Keratinocyte (primary cell): ENCODE results near the gene AIMP1. TPM values are rescaled to one million over a fixed set of nuclear protein-coding genes. Genes with fewer than 3 reads are reported as not detected.

Source experiments
- DNase-seq: peaks from one replicate; pipeline ENCODE4 v3.0.0-alpha.2; 2011; ENCODE audit warnings: low read depth, missing footprints, low spot score
- FAIRE-seq: peaks from 2 replicates; lab custom pipeline; 2011; peaks lifted over from hg19 to GRCh38; lab: Jason Lieb, UNC
- H2AFZ ChIP-seq: 2 replicates; pipeline ENCODE4 v1.6.0; 2012; ENCODE audit warnings: low read length, control low read depth, inconsistent platforms; ENCODE audit not compliant: control insufficient read depth
- H3K27ac ChIP-seq: 2 replicates; pipeline ENCODE4 v1.5.1; 2011; ENCODE audit warnings: low read length; ENCODE audit not compliant: control insufficient read depth, insufficient read depth
- H3K27me3 ChIP-seq: 3 replicates; pipeline ENCODE4 v1.6.0; 2011; ENCODE audit warnings: low read length; ENCODE audit not compliant: control insufficient read depth, insufficient read depth; ENCODE audit errors: extremely low read depth
- H3K36me3 ChIP-seq, 2 experiments: 2 replicates in 1 of 2; 3 replicates in 1 of 2; pipeline ENCODE4 v1.5.1; 2011; ENCODE audit warnings: low read length in 2 of 2, mild to moderate bottlenecking in 1 of 2; ENCODE audit not compliant: control insufficient read depth in 2 of 2, insufficient read depth in 2 of 2; ENCODE audit errors: extremely low read depth in 1 of 2
- H3K4me1 ChIP-seq: 3 replicates; pipeline ENCODE4 v1.5.1; 2011; ENCODE audit warnings: low read length; ENCODE audit not compliant: control insufficient read depth, insufficient read depth; ENCODE audit errors: extremely low read depth
- H3K4me2 ChIP-seq: 3 replicates; pipeline ENCODE4 v1.6.0; 2011; ENCODE audit warnings: low read depth, low read length; ENCODE audit not compliant: control insufficient read depth, insufficient read depth; ENCODE audit errors: extremely low read depth
- H3K4me3 ChIP-seq, 3 experiments: fragments of 200-600 bp in 1 of 3; sonication (generic) in 1 of 3; 2 replicates in 2 of 3; 3 replicates in 1 of 3; pipeline ENCODE4 v1.5.1; 2011 to 2016; ENCODE audit warnings: low read length in 3 of 3, mild to moderate bottlenecking in 3 of 3, control low read depth in 2 of 3, inconsistent platforms in 1 of 3, low read depth in 1 of 3, mixed read lengths in 1 of 3, mixed run types in 1 of 3, moderate library complexity in 1 of 3; ENCODE audit not compliant: control insufficient read depth in 2 of 3, insufficient read depth in 2 of 3; ENCODE audit errors: extremely low read depth in 1 of 3
- H3K79me2 ChIP-seq: 2 replicates; pipeline ENCODE4 v1.6.0; 2012; ENCODE audit warnings: low read length; ENCODE audit not compliant: control insufficient read depth, insufficient read depth
- H3K9ac ChIP-seq: 3 replicates; pipeline ENCODE4 v1.6.0; 2011; ENCODE audit warnings: low read length; ENCODE audit not compliant: control insufficient read depth, insufficient read depth; ENCODE audit errors: extremely low read depth
- H3K9me1 ChIP-seq: 3 replicates; pipeline ENCODE4 v1.6.0; 2011; ENCODE audit warnings: low read length; ENCODE audit not compliant: control insufficient read depth, insufficient read depth; ENCODE audit errors: extremely low read depth
- H3K9me3 ChIP-seq: 2 replicates; pipeline ENCODE4 v1.5.1; 2012; ENCODE audit warnings: low read depth, low read length; ENCODE audit not compliant: control insufficient read depth
- H4K20me1 ChIP-seq: 3 replicates; pipeline ENCODE4 v1.6.0; 2011; ENCODE audit warnings: low read length; ENCODE audit not compliant: control insufficient read depth, insufficient read depth; ENCODE audit errors: extremely low read depth
- CTCF ChIP-seq, 3 experiments: IDR thresholded peaks in 1 of 3; conservative IDR thresholded peaks in 1 of 3; optimal IDR thresholded peaks in 1 of 3; 2 replicates in 2 of 3; 3 replicates in 1 of 3; pipeline versions ENCODE3 to v1.5.1; 2011; ENCODE audit warnings: low read length in 3 of 3, mild to moderate bottlenecking in 3 of 3, moderate library complexity in 2 of 3, control low read depth in 1 of 3, inconsistent platforms in 1 of 3; ENCODE audit not compliant: insufficient read depth in 2 of 3; ENCODE audit errors: extremely low read depth in 1 of 3
- EZH2 ChIP-seq: IDR thresholded peaks from one replicate; pipeline ENCODE4 v1.6.1; 2012; ENCODE audit warnings: inconsistent platforms, mild to moderate bottlenecking, low read length, moderate library complexity
- dilution Hi-C: fragments of 300-500 bp; cut with MboI; formaldehyde crosslinking; loops from one replicate; pipeline ENCODE4 v1.7.0; 2020; ENCODE audit warnings: low sequenced_read_pairs; ENCODE audit not compliant: extremely low pct_ligation_motif_present
- polyA plus RNA-seq, 5 experiments: library from polyadenylated mRNA; depleted of rRNA in 3 of 5; stranded (reverse) in 3 of 5; stranded (forward) in 1 of 5; unstranded in 1 of 5; fragments of >200 nt; gene quantifications; 1 replicate in 1 of 5; 2 replicates in 3 of 5; 3 replicates in 1 of 5; pipeline versions ENCODE4 v1.2.1 to v1.2.3, GENCODE V29; 2011 to 2012; ENCODE audit warnings: missing spikeins in 2 of 5, low read depth in 1 of 5, low replicate concordance in 1 of 5

Gene AIMP1
- polyA plus RNA-seq, 1 donor (not counting 4 experiments of a cell fraction or from before 2014, with no cell fraction given), result 52.9 TPM

DNA sequence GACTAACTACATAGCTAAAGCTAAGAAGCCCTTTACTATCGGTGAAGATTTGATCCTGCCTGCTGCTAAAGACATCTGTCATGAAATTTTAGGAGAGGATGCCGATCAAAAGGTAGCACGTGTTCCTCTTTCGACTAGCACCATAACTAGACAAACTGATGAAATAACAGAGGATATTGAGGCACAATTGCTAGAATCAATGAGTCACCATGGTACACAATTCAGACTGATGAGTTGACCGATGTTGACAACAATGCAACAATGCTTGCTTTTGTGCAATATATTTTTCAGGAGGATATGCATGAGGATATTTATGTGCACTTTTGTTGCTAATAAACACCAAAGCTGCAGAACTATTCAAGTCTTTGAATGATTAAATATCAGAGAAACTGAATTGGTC, 24.7 kb upstream of the AIMP1 start:
- peak; percentile 29 for FAIRE-seq
- H3K9me1 ChIP-seq, result no peaks in the 10 kb centered on the region
- H4K20me1 ChIP-seq, result no peaks in the 10 kb centered on the region
- TF ChIP-seq CTCF (optimal IDR thresholded peaks at IDR 0.05 in 1 of 3, IDR thresholded peaks at IDR 0.05 in 1 of 3, conservative IDR thresholded peaks at IDR 0.05 in 1 of 3; ENCODE audit: extremely low read depth in 1 of 3, insufficient read depth in 2 of 3, low read length in 3 of 3) (no peak), EZH2 (no peak)
- no peak overlapping the region for H3K4me3 ChIP-seq
- no peak for DNase-seq
- dilution Hi-C loops, result no loop called here
- no peak overlapping the region for H3K4me2 ChIP-seq
- H3K36me3 ChIP-seq, result peaks cover 0 to 5% of the 10 kb centered on the region in 2 experiments
- no peak overlapping the region for H2AFZ ChIP-seq
- no peaks in the 10 kb centered on the region for H3K9me3 ChIP-seq
- H3K79me2 ChIP-seq, result no peaks in the 10 kb centered on the region
- no peak overlapping the region for H3K27ac ChIP-seq
- H3K27me3 ChIP-seq, result no peaks in the 10 kb centered on the region
- no peak overlapping the region for H3K9ac ChIP-seq
- H3K4me1 ChIP-seq, result peaks cover 5% of the 10 kb centered on the region

GRCh38 chr4:106294062-106294461, 22.3 kb upstream of the AIMP1 start:
- Histone ChIP-seq H3K27me3 (no peaks in the 10 kb centered on the region), H2AFZ (no peak overlapping the region), H3K9me1 (no peaks in the 10 kb centered on the region), H3K4me3 (no peak overlapping the region), H4K20me1 (no peaks in the 10 kb centered on the region), H3K27ac (no peak overlapping the region), H3K36me3 (peaks cover 0 to 5% of the 10 kb centered on the region in 2 experiments), H3K79me2 (no peaks in the 10 kb centered on the region), H3K4me1 (no peaks in the 10 kb centered on the region), H3K4me2 (no peak overlapping the region), H3K9me3 (no peaks in the 10 kb centered on the region), H3K9ac (no peak overlapping the region)
- no peak for FAIRE-seq
- dilution Hi-C loops, result no loop called here
- no peak for TF ChIP-seq CTCF (optimal IDR thresholded peaks at IDR 0.05 in 1 of 3, IDR thresholded peaks at IDR 0.05 in 1 of 3, conservative IDR thresholded peaks at IDR 0.05 in 1 of 3; ENCODE audit: extremely low read depth in 1 of 3, insufficient read depth in 2 of 3, low read length in 3 of 3)
- no peak for TF ChIP-seq EZH2
- DNase-seq, result no peak
